ENCODE results near the gene CCDC40.

CCDC40 gene

GRCh38 chr17:80105762-80106161, 69.3 kb downstream of the CCDC40 start:
- no peak for DNase-seq

- no peak for DNase-seq
These were observed 69.7 kb downstream of the CCDC40 start for GRCh38 chr17:80106176-80106575.

GRCh38 chr17:80106751-80107150, 70.3 kb downstream of the CCDC40 start:
- no peak for DNase-seq

GRCh38 chr17:80107231-80108021, 71.0 kb downstream of the CCDC40 start:
- no peak for DNase-seq

GRCh38 chr17:80108036-80108971, 71.9 kb downstream of the CCDC40 start:
- no peak for DNase-seq

- no peak for DNase-seq
These were observed 72.7 kb downstream of the CCDC40 start for GRCh38 chr17:80109066-80109660.

GRCh38 chr17:80109713-80110446, 73.4 kb downstream of the CCDC40 start:
- DNase-seq, result no peak

GRCh38 chr17:80110447-80110812, 74.0 kb downstream of the CCDC40 start:
- DNase-seq, result no peak

GRCh38 chr17:80110927-80111701, 74.7 kb downstream of the CCDC40 start:
- DNase-seq, result no peak

GRCh38 chr17:80111702-80112470, 75.4 kb downstream of the CCDC40 start:
- DNase-seq, result no peak

- DNase-seq, result no peak
These were observed 76.1 kb downstream of the CCDC40 start for GRCh38 chr17:80112471-80113032.

- DNase-seq, result no peak
These were observed 76.6 kb downstream of the CCDC40 start for GRCh38 chr17:80113033-80113484.

- DNase-seq, result no peak
These were observed 78.3 kb downstream of the CCDC40 start for GRCh38 chr17:80114758-80115157.

GRCh38 chr17:80115159-80115558, 78.7 kb downstream of the CCDC40 start:
- DNase-seq, result no peak

GRCh38 chr17:80116276-80116920, 80.0 kb downstream of the CCDC40 start:
- DNase-seq, result no peak

- no peak for DNase-seq
These were observed 80.5 kb downstream of the CCDC40 start for GRCh38 chr17:80116921-80117380.

GRCh38 chr17:80117491-80118401, 81.3 kb downstream of the CCDC40 start:
- DNase-seq, result no peak

GRCh38 chr17:80118601-80119270, 82.3 kb downstream of the CCDC40 start:
- DNase-seq, result no peak
